Activated T-helper 2 cell treated with anti-CD3 and anti-CD28 coated beads, Interferon-gamma antibody, Interleukin-2, Interleukin-4, amounts not matched to agents 10 μg/mL and 5 μg/mL and 100 μg/mL, durations not matched to agents 14 hours and 24 hours and 36 hours (primary cell): ENCODE measurements around the gene WNK2. TPM values are rescaled to one million over a fixed set of nuclear protein-coding genes. Genes with fewer than 3 reads are reported as not detected.

Experiments used
- DNase-seq: peaks from one replicate; pipeline ENCODE4 v3.0.0; 2021; ENCODE audit warnings: low spot score
- H3K27ac Mint-ChIP-seq: one replicate; pipeline ENCODE4 v1.8.0; 2021; ENCODE audit warnings: mixed read lengths
- H3K27me3 Mint-ChIP-seq: one replicate; pipeline ENCODE4 v1.8.0; 2021; ENCODE audit warnings: low read depth, mixed read lengths
- H3K36me3 Mint-ChIP-seq: one replicate; pipeline ENCODE4 v1.8.0; 2021; ENCODE audit warnings: low read depth, mixed read lengths
- H3K4me1 Mint-ChIP-seq: one replicate; pipeline ENCODE4 v1.8.0; 2021; ENCODE audit warnings: low read depth, mixed read lengths
- H3K4me3 Mint-ChIP-seq: one replicate; pipeline ENCODE4 v1.8.0; 2021; ENCODE audit warnings: low read depth, mild to moderate bottlenecking, moderate library complexity, mixed read lengths
- H3K9me3 Mint-ChIP-seq: one replicate; pipeline ENCODE4 v1.8.0; 2021; ENCODE audit warnings: mixed read lengths
- intact Hi-C: fragments of 100-400 bp; cut with micrococcal nuclease; formaldehyde crosslinking; loops from one replicate; pipeline ENCODE4 v1.15.1; 2023
- total RNA-seq: library from RNA; stranded (reverse); gene quantifications from 2 replicates; pipeline ENCODE4 v1.2.3, GENCODE V29; 2022

WNK2 gene
- total RNA-seq, 1 donor from 2014 or later, result 1.6 TPM

DNA sequence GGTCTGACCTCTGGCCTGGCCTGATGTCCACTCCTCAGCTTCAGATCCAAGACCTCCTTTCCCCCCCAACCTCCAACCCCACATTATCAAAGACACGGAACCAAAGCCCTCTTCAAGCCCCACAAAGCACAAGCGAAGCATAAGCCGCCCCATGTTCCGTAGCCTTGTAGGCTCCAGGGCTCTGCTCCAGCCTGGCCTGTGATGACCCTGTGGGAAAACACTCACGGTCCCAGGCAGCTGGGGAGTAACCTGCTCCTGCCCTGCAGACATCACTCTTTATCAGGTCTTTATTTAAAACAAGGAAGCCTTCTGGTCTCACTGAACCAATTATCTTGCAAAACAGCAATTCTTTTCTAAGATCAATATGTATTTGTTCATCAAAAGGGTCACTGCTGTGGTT is 15.4 kb upstream of the WNK2 start:
- H3K27me3 Mint-ChIP-seq, result peaks cover 9% of the 10 kb centered on the region
- no peak overlapping the region for H3K27ac Mint-ChIP-seq
- no peaks in the 10 kb centered on the region for H3K36me3 Mint-ChIP-seq

GRCh38 chr9:93169444-93169843 is 14.5 kb upstream of the WNK2 start:
- no peak overlapping the region for H3K4me3 Mint-ChIP-seq

More for the DNA sequence above, 15.4 kb upstream of the WNK2 start:
- intact Hi-C loops, result no loop called here
- peaks cover 7% of the 10 kb centered on the region for H3K4me1 Mint-ChIP-seq
- no peaks in the 10 kb centered on the region for H3K9me3 Mint-ChIP-seq
- H3K4me3 Mint-ChIP-seq, result no peak overlapping the region
- no peak for DNase-seq

DNA sequence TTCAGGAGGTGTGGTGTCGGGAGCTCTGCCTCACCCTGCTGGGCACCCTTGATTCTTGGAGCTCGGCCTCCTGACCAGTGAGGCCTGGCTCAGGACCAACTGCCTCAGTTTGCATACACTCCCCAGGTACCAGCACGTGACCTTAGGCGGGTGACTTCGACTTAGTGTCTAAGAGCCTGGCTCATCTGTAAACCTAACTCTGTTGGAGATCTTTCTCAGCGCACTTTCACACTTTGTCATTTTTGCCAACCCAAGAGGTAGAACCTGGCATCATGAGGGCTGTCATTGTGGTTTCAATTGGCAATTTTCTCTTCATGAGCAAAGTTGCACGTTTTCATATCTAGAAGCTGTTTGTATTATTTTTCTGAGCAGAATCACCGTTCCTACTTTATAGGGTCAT is 13.4 kb upstream of the WNK2 start:
- peaks cover 7% of the 10 kb centered on the region for H3K4me1 Mint-ChIP-seq

More at GRCh38 chr9:93169444-93169843, 14.5 kb upstream of the WNK2 start:
- Mint-ChIP-seq H3K27ac (no peak overlapping the region), H3K27me3 (peaks cover 9% of the 10 kb centered on the region), H3K4me1 (peaks cover 7% of the 10 kb centered on the region), H3K36me3 (no peaks in the 10 kb centered on the region), H3K9me3 (no peaks in the 10 kb centered on the region)
- intact Hi-C loops, result no loop called here
- DNase-seq, result no peak

DNA sequence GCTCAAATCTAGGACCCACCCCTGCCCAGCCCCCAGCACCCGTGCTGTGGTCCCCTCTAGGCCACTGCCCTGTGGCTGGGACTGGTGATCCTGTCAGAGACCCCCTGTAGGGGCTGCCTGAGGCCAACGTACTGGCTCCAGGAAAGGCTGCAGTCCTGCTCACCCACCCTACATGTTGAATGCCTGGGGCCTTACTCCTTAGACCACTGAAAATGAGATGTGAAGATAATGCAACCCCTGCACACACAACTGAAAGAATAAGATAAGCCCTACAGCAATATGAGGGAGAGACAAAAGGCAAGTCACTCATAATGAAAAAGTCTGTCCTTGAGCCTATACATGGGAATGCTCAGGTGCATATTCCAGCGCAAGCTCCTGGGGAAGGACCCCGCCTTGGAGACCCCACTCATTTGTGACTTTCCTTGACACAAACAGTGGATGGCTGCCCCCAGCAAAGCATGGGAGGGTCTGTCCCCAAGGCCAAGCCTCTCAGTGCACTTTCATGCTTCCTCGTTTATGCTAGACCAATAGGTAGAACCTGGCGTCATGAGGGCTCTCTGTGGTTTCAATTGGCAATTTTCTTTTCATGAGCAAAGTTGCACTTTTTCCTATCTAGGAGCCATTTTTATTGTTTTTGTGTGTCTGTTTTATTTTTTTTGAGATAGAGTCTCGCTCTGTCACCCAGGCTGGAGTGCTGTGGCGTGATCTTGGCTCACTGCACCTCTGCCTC is 12.5 kb upstream of the WNK2 start:
- intact Hi-C loops, result no loop called here
- DNase-seq, result no peak
- peaks cover 7% of the 10 kb centered on the region for H3K4me1 Mint-ChIP-seq
- H3K4me3 Mint-ChIP-seq, result no peak overlapping the region
- H3K9me3 Mint-ChIP-seq, result no peaks in the 10 kb centered on the region
- no peaks in the 10 kb centered on the region for H3K36me3 Mint-ChIP-seq
- H3K27me3 Mint-ChIP-seq, result peaks cover 9% of the 10 kb centered on the region
- H3K27ac Mint-ChIP-seq, result no peak overlapping the region

More for the DNA sequence above, 13.4 kb upstream of the WNK2 start:
- H3K9me3 Mint-ChIP-seq, result no peaks in the 10 kb centered on the region
- intact Hi-C loops, result no loop called here
- no peak for DNase-seq
- H3K36me3 Mint-ChIP-seq, result no peaks in the 10 kb centered on the region
- H3K27me3 Mint-ChIP-seq, result peaks cover 9% of the 10 kb centered on the region
- no peak overlapping the region for H3K27ac Mint-ChIP-seq
- H3K4me3 Mint-ChIP-seq, result no peak overlapping the region

- Mint-ChIP-seq H3K27me3 (peaks cover 10% of the 10 kb centered on the region), H3K4me3 (no peak overlapping the region), H3K9me3 (no peaks in the 10 kb centered on the region), H3K36me3 (no peaks in the 10 kb centered on the region), H3K4me1 (peaks cover 7% of the 10 kb centered on the region), H3K27ac (no peak overlapping the region)
- DNase-seq, result no peak
- intact Hi-C loops, result no loop called here
Observed at GRCh38 chr9:93172666-93173364, 11.1 kb upstream of the WNK2 start.

GRCh38 chr9:93173365-93174051 is 10.4 kb upstream of the WNK2 start:
- H3K36me3 Mint-ChIP-seq, result no peaks in the 10 kb centered on the region
- no peak overlapping the region for H3K4me3 Mint-ChIP-seq
- intact Hi-C loops, result no loop called here
- no peak overlapping the region for H3K27ac Mint-ChIP-seq
- H3K27me3 Mint-ChIP-seq, result peaks cover 10% of the 10 kb centered on the region
- H3K9me3 Mint-ChIP-seq, result no peaks in the 10 kb centered on the region
- no peak for DNase-seq
- H3K4me1 Mint-ChIP-seq, result peaks cover 7% of the 10 kb centered on the region

DNA sequence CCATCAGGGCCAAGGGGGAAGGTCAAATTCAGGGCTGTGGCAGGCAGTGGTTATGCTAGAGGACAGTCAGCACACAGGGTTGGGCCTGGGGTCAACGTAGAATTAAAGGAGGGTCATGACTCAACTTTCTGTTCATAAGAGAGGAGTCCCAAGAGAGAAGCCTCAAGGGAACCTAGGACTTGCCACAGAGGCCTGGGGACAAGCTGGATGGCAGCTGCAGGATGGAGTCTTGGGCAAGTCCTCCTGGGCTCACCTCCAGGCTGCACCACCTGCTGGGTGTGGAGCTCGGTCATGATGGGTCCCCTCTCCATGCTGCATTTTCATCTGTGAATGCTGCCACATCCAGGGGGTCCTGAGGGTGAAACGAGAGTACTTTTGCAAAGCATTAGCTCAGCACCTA is 9.0 kb upstream of the WNK2 start:
- Mint-ChIP-seq H3K27me3 (peaks cover 11% of the 10 kb centered on the region), H3K27ac (no peak overlapping the region), H3K4me1 (peaks cover 7% of the 10 kb centered on the region), H3K36me3 (no peaks in the 10 kb centered on the region), H3K9me3 (no peaks in the 10 kb centered on the region), H3K4me3 (no peak overlapping the region)
- intact Hi-C loops, result no loop called here
- DNase-seq, result no peak

- H3K9me3 Mint-ChIP-seq, result no peaks in the 10 kb centered on the region
- H3K4me1 Mint-ChIP-seq, result no peaks in the 10 kb centered on the region
- no peak for DNase-seq
- no peak overlapping the region for H3K27ac Mint-ChIP-seq
- H3K4me3 Mint-ChIP-seq, result no peak overlapping the region
- H3K36me3 Mint-ChIP-seq, result no peaks in the 10 kb centered on the region
- peaks cover 19% of the 10 kb centered on the region for H3K27me3 Mint-ChIP-seq
- intact Hi-C loops, result no loop called here
Observed at GRCh38 chr9:93177676-93178075, 6.3 kb upstream of the WNK2 start.

DNA sequence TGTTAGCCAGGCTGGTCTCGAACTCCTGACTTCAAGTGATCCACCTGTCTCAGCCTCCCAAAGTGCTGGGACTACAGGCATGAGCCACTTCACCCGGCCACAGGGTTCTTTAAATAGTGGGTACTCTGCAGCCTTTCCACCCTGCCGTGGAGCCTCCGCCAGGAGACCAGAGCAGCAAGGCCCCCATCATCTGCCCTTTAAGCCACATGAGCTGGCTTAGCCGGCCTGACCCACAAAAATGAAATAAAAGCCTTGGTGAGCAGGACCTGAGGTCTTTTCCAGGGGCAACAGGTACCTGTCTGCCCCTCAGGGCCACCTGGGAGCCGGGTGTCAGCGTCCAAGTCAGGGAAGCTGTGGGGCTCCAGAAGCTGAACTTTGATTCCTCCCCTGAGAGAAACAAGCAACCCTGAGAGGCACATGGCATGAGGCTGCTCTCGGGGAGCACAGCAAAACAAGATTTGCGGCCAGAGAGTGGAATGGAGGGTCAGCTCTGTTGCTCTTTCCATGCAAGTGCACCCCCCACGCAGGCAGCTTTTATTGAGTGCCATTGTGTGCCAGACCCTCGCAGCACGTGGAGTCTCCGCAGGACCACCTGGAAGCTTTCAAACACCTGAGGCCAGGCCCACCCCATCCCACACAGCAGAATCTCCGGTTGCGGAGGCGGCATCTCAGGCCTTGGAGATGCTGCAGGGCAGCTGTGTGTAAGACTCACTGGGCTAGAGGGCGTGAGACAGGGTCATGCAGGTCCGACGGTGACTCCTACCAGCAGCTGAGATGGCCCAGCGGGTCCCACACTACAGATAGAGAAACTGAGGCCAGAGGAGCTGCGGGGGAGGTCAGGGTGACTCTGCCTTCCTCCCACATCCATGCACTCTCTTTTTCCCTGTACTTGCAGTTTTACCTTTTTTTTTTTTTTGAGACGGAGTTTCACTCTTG is 4.8 kb upstream of the WNK2 start:
- no peaks in the 10 kb centered on the region for H3K4me1 Mint-ChIP-seq
- no peak overlapping the region for H3K27ac Mint-ChIP-seq
- no peaks in the 10 kb centered on the region for H3K9me3 Mint-ChIP-seq
- peaks cover 27% of the 10 kb centered on the region for H3K27me3 Mint-ChIP-seq
- no peak for DNase-seq
- no peak overlapping the region for H3K4me3 Mint-ChIP-seq
- intact Hi-C loops, result no loop called here
- H3K36me3 Mint-ChIP-seq, result no peaks in the 10 kb centered on the region

DNA sequence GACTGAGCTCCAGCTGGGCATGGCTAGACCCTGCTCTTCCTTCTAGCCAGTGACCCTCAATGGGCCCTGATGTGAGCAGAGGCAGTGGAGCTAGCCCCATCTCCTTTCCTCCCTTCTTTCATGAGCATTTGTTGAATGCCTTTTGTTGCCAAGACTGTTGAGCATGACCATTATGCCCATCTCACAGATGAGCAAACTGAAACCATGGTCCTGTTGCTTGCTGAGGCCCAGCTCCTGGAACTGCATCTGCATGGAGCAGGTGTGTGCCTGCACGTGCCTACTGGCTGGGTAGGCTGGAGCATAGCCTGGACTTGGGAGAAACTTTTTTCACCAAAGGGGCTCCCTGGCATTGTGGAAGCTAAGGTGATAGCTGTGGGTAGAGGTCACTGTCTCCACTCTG is 3.0 kb upstream of the WNK2 start:
- H3K4me3 Mint-ChIP-seq, result no peak overlapping the region
- DNase-seq, result no peak
- H3K27ac Mint-ChIP-seq, result no peak overlapping the region
- no peaks in the 10 kb centered on the region for H3K36me3 Mint-ChIP-seq
- no peaks in the 10 kb centered on the region for H3K9me3 Mint-ChIP-seq
- peaks cover 33% of the 10 kb centered on the region for H3K27me3 Mint-ChIP-seq
- intact Hi-C loops, result no loop called here
- no peaks in the 10 kb centered on the region for H3K4me1 Mint-ChIP-seq

GRCh38 chr9:93181672-93182435 is 2.1 kb upstream of the WNK2 start:
- no peak for DNase-seq
- no peak overlapping the region for H3K4me3 Mint-ChIP-seq
- H3K27ac Mint-ChIP-seq, result no peak overlapping the region
- intact Hi-C loops, result no loop called here
- peaks cover 42% of the 10 kb centered on the region for H3K27me3 Mint-ChIP-seq
- H3K36me3 Mint-ChIP-seq, result no peaks in the 10 kb centered on the region
- no peaks in the 10 kb centered on the region for H3K4me1 Mint-ChIP-seq
- H3K9me3 Mint-ChIP-seq, result no peaks in the 10 kb centered on the region

- no peak for DNase-seq
- intact Hi-C loops, result no loop called here
- Mint-ChIP-seq H3K27me3 (peaks cover 48% of the 10 kb centered on the region), H3K27ac (no peak overlapping the region), H3K9me3 (no peaks in the 10 kb centered on the region), H3K36me3 (no peaks in the 10 kb centered on the region), H3K4me1 (no peaks in the 10 kb centered on the region), H3K4me3 (no peak overlapping the region)
Observed at GRCh38 chr9:93182572-93182971, 1.4 kb upstream of the WNK2 start.
